Measurements from ENCODE around the gene OCIAD1.
"Not testable (repeated sequence)": the region's sequence is repeated elsewhere in the genome, so short reads cannot be mapped to it uniquely, and the experiment has no call there.

Gene OCIAD1

DNA sequence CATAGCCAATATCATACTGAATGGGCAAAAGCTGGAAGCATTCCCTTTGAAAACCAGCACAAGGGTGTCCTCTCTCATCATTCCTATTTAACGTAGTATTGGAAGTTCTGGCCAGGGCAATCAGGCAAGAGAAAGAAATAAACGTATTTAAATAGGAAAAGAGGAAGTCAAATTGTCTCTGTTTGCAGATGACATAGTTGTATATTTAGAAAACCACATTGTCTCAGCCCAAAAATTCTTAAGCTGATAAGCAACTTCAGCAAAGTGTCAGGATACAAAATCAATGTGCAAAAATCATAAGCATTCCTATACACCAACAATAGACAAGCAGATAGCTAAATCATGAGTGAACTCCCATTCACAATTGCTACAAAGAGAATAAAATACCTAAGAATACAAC, 9.5 kb upstream of the OCIAD1 start:
- not testable (repeated sequence) for FAIRE-seq

DNA sequence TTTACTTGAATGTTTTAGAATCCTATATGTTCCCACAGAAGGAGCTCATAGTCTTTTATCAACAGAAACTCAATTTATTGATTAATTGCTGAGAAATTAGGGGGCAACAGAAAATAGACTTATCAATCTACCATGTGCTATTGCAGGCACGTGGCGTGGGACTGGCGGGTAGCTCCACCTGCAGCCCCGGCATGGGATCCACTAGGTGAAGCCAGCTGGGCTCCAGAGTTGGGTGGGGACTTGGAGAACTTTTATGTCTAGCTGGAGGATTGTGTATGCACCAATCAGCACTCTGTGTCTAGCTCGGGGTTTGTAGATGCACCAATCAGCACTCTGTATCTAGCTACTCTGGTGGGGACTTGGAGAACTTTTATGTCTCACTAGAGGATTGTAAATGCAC, 3.3 kb upstream of the OCIAD1 start:
- FAIRE-seq = no peak

DNA sequence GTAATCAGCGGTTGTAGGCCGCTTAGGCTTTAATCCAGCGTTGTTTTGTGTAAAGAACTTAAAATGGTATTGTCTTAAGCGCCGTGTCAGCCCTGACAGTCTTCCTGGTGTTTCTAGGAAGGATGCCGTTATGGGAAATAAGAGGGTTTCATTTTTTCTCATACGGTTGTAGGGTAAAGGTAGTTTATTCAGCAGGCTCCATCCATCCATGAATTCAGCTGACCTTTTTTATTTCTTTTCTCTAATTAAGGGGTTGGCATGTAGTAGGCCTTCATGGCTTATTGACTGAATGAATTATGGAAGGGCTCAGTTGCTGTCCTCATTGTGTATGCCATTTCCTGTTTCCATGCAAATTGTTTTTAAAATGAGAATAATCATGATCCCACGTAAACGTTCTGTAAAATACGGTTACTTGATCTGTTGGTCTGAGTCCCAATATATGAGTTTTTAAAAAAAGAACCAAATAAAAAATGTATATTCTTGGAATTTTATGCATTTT, 693 bp downstream of the OCIAD1 start:
- no peak for FAIRE-seq

DNA sequence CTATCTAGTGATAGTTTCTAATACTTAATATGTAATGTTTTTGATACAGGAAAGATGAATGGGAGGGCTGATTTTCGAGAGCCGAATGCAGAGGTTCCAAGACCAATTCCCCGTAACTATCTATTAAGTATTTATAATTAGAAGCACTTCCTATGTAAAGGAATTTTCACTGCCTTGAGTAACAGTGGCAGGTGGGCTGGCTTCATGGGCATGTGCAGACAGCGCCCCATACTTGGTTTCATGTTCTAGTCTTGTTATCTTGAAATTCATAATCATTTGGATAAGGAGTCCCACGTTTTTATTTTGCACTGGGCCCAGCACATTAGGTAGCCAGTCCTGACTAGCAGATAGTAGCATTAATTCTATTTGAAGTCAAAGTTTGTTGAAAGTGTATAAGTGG, 1.7 kb downstream of the OCIAD1 start:
- no peak for FAIRE-seq

DNA sequence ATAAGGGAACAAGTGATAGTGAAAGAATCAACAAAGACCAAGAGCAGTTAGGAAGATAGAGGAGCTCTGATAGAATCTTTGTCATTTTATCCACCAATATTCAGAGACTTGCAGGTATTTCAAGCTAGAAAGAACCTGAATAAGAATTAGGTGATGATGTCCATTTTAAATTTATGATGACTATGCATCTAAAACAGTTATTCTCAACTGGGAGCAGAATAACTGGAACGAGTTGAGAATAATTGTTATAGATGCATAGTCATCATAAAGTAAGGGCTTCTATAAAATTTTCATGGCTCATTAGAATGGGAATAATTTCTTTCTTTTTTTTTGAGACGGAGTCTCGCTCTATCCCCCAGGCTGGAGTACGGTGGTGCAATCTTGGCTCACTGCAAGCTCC, 5.8 kb downstream of the OCIAD1 start:
- FAIRE-seq = no peak

DNA sequence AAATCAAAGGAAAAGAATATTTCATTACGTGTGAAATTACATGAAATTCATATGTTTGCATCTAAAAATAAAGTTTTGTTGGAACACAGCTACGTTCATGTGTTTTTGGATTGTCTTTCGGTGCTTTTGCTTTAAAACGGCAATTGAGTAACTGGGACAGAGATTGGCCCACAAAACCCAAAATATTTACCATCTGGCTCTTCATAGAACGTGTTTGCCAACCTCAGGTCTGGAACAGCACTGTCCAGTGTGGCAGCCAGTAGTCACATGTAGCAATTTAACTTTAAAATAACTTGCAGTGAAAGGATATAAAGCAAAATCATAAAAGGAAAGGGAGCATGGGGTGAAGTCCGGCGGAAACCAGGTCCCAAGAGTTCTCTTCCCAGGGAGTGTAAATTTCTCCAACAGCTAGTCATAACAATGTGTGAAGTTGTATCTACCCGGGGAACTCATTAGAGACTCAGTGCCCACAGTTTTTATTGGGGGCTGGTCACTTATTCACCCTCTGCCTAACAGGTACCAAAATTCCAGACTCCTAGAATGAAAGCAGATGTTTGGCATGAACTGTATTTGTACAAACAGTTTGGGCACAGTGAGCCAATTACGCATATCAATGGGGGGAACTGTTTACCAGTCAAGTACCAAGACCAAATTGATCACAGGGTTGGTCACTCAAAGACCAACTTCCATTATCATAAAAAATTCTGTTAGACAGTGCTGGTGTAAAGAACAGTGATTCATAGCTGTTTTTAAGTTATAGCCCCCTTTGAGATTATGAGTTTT, 10.3 kb downstream of the OCIAD1 start:
- no peak for FAIRE-seq

DNA sequence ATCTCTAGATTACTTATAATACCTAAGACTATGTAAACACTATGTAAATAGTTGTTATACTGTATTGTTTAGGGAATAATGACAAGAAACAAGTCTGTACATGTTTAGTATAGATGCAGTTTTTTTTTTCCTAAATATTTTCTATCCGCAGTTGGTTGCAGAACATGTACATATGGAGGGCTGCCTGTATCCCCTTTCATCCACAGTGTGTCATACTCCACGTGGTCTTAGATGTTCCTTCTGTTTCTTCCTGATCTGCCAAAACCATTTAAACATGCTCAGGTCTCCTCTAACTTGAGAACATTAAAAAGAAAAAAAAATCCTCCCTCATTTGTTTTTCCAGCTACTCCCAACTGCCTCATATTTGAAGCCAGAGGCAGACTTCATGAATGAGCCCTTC, 14.0 kb downstream of the OCIAD1 start:
- no peak for FAIRE-seq

DNA sequence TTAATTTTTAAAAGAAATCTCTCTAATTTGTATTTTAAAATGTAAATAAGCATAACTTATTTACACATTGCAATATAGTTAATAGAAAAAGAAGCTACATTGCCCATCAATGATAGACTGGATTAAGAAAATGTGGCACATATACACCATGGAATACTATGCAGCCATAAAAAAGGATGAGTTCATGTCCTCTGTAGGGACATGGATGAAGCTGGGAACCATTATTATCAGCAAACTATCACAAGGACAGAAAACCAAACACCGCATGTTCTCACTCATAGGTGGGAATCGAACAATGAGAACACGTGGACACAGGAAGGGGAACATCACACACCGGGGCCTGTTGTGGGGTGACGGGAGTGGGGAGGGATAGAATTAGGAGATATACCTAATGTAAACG, 17.9 kb downstream of the OCIAD1 start:
- FAIRE-seq = not testable (repeated sequence)

DNA sequence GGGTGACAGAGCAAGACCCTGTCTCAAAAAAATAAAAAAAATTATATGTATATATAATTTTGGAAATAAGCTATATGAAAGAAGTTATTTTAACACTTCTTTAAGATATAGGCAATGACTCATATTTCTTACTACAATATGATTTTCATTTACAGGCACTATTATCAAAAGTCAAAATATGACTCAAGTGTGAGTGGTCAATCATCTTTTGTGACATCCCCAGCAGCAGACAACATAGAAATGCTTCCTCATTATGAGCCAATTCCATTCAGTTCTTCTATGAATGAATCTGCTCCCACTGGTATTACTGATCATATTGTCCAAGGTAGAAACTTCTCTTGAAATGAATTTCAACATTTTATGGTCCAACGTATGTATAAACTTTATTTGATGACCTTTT, 20.8 kb downstream of the OCIAD1 start:
- FAIRE-seq = no peak

DNA sequence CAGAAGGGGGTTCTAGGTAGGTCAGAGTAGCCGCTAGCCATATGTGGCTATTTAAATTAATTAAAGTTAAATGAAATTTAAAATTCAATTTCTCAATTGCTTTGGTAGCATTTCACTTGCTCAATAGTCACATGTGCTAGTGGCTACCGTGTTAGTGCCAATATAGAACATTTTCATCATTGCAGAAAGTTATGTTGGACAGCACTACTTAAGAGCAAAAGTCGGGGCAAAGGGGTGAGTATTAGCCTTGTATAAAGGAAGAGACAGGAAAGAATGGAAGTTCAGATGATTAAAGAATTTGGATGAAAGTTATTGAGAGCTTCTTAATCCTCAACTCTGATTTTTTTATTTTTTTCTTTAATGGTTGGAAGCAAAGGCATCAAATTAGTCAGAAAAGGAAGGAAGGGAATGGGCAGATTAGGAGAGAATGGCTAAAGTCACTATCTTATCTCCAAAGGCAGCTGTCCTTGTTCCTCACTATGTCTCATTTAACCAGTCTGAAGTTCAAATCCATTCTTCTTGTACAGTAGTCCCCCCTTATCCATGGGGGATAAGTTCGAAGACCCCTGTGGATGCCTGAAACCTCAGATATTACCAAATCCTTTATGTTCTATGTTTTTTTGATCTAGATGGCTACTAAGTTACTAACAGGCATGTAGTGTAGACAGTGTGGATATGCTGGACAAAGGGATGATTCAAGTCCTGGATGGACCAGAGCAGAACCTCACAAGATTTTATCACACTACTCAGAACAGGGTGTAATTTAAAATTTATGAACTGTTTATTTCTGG, 22.9 kb downstream of the OCIAD1 start:
- FAIRE-seq = no peak

DNA sequence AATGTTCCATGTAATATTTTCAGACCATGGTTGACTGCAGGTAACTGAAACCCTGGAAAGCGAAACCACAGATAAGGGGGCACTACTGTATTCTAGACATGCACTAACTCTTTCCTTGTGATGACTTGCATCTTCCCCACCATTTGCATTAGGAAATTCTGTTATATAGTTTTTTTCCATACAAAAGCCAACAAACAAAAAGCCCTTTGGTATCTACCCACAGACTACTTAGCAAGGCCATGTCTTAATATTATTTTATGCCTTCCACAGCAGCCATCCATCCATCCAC, 23.5 kb downstream of the OCIAD1 start:
- no peak for FAIRE-seq

DNA sequence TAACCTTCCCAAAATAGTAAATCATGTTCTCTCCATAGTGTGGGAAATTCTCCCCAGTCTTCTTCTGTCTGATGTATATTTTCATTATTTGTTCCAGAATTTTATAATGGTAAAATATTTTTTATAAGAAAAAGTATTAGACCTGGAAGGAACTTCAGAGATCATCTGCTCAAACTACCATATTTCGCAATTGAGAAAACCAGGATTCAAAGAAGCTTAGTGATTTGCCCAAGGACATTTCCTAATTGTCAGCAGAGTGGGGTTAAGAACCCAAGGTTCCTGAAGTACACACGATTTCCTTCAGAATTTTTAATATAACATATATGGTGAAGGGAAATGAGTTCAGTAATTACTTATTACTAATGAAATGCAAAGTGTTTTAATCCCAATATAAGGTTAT, 24.1 kb downstream of the OCIAD1 start:
- FAIRE-seq = no peak

DNA sequence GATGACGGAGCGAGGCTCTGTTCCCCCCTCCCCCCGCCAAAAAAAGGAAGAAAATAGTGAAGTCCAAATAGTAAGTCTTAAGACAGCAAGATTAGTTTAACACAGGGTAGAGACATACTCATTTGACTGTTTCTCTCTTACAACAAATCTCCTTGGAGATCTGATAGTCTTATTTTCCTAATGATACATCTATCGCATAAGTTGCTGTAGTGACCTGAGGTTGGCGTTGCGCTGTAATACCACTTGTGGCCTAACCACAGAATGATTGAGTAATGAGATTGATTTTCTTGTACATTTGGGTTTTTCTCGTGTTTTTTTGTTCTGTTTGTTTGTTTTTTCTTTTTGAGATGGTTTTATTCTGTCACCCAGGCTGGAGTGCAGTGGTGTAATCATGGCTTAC, 27.2 kb downstream of the OCIAD1 start:
- no peak for FAIRE-seq

DNA sequence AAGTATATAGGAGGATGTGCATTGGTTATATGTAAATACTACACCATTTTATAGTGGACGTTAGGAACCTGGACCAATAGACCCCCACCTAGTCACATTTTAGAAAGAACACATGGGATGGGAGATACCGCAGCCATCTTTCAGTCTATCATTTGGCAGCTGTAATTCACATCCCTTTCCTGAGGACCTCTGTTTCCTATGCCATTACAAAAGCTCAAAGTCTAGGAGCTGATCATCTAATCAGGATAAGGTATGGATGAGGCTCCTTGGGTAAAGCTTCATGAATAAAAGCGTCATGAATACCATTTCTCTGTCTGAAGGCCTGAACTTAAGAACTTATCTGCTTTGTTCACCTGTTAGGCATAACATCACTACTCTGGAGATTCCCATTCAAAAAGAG, 31.1 kb downstream of the OCIAD1 start:
- FAIRE-seq = no peak

DNA sequence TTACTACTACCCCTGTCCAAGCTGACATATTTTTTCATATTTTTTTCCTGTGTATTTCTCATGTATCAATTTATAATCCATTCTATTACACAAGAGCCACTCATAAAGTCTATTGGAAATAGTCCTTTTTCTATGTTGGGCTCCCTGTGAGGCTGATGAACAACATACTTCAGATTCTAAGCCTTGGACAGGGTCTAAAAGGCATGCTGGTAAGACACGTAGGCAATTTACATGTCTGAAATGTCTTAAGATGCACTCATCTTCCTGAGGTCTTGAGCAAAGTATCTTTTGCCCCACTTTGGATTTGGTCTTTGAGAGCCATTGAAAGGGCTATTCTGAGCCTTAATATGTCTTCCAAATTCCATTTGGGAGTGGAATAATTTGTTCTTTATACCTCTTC, 31.8 kb downstream of the OCIAD1 start:
- no peak for FAIRE-seq

DNA sequence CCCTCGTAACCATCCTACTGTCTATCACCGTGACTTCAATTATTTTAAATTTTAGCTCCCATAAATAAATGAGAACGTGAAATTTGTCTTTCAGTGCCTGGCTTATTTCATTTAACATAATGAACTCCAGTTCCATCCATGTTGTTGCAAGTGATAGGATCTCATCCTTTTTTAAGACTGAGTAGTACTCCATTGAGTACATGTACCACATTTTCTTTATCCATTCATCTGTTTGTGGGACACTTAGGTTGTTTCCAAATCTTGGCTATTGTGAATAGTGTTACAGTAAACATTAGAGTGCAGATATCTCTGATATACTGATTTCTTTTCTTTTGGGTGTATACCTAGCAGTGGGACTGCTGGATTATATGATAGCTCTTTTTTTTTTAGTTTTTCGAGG, 32.8 kb downstream of the OCIAD1 start:
- no peak for FAIRE-seq

DNA sequence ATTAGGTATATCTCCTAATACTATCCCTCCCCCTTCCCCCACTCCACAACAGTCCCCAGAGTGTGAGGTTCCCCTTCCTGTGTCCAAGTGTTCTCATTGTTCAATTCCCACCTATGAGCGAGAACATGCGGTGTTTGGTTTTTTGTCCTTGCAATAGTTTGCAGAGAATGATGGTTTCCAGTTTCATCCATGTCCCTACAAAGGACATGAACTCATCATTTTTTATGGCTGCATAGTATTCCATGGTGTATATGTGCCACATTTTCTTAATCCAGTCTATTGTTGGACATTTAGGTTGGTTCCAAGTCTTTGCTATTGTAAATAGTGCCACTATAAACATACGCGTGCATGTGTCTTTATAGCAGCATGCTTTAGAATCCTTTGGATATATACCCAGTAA, 33.8 kb downstream of the OCIAD1 start:
- not testable (repeated sequence) for FAIRE-seq

DNA sequence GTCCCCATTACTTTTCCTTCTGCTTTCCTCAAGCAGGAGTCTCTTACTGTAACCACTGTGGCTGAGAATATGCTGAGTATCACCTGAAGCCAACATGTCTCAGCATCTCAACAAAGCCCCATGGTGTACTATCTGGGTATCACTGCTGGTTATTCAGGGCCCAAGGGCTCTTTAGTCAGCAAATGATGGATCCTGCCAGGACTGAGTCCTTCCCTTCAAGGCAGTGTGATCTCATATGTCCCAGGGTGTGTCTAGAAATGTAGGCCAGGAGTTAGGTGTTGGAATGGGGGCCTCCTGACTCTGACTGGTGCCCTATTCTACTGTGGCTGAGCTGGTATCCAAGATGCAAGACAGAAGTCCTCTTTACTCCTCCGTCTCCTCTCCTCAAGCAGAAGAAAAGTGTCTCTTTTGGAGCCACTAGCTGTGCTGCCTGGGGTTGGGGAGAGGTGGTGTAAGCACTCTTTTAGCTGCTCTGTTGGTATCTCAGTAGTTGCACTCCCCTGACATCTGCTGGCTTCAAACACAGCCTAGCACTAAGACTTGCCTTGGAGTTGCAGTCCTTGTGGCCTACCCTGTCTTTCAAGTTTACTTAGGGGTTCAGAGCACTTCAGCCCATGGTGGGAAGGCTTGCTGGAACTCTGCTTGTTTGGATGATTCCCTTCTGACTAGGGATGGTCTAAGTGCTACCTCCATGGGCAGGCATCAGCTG, 47.1 kb downstream of the OCIAD1 start:
- FAIRE-seq = no peak

DNA sequence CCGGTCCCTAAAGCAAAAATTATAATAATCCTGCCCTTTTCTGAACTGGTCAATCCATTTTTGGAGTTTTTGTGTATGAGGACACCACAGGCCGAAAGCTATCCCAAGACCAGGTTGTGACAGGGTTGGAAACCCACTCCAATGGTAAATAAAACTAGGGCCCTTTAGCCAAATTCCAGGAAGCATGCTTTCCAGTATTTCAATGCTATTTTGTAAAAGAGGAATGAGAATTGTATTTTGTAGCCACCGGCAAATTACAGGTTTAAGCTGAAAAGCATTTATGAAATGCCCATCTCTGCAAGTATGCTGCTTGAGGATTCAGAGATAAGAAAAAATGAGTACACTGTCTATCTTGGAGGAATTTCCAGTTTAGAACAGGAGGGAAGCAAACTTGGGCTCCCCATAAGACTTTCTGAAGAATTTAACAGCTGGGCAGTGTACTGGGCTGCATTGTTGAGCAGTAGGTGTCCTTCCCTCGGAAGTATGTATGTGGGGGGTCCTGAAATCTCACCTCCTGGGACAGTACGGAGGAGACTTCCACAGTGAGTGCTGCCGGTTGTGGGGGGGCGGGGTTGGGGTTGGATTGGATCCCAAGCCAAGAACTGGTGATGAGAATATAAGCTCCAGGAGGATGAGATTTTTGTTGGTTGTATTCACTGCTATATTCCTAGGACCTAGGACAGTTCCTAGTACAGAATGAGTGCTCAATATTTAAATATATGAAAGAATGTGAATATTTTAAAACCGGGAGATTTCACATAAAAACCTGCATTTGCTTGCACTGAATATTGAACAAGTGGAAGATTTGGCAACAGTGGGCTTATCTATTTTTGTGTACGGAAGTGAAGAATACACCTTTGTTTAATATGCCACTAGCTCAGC, 48.9 kb downstream of the OCIAD1 start:
- FAIRE-seq = no peak

DNA sequence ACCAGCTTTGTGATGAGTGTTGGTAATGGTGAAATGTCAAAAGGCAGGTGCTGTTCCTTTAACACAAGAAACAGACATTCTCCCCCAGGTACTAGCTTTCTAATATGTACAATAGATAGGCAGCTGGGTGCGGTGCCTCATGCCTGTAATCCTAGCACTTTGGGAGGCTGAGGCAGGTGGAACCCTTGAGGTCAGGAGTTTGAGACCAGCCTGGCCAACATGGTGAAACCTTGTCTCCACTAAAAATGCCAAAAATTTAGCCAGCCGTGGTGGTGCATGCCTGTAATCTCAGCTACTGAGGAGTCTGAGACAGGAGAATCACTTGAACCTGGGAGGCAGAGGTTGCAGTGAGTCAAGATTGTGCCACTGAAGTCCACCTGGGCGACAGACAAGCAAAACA, 50.8 kb downstream of the OCIAD1 start:
- FAIRE-seq = not testable (repeated sequence)

DNA sequence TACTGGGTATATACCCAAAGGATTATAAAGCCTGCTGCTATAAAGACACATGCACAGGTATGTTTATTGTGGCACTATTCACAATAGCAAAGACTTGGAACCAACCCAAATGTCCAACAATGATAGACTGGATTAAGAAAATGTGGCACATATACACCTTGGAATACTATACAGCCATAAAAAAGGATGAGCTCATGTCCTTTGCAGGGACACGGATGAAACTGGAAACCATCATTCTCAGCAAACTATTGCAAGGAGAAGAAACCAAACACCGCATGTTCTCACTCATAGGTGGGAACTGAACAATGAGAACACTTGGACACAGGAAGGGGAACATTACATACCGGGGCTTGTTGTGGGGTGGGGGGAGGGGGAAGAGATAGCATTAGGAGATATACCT, 58.9 kb downstream of the OCIAD1 start:
- not testable (repeated sequence) for FAIRE-seq

DNA sequence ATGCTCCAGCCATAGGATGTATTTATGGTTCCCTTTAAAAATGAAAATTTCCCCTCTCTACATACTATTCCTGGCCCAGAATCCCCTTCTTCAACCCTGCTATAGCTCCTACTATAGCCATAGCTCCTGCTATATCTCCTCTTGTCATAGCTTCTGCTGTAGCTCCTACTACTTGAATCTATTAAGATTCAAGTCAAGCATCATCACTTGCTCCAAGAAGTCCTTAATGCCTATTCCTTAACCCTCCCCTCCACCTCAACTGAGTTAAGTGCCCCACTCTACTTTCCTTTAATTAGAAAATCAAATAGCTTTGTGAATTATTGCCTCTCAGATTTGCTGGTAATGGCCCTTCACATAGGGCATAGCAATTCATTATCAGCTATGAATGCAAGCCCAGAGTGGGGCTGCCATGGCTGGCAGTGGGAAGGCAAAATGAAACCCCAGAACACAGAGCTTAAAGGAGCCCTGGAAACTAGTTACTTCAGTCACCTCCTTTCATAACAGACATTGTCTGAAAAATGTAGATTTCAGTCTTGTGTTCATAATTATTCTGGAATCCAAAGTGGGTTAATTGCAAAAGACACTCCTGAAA, 60.2 kb downstream of the OCIAD1 start:
- no peak for FAIRE-seq
